B cell (primary cell): ENCODE data around the gene CLEC2L. TPM values are rescaled to one million over a fixed set of nuclear protein-coding genes. Genes with fewer than 3 reads are reported as not detected.

Source experiments
- ATAC-seq: fragments of 200-7000 bp; cut with Tn5 transposase; one replicate; pipeline ENCODE4 v1.10.0; 2021; ENCODE audit warnings: low read depth, mild to moderate bottlenecking, moderate number of reproducible peaks, moderate library complexity
- CTCF ChIA-PET: fragments of 350-600 bp; sonication (Branson Sonifier 250); formaldehyde crosslinking; loops from one replicate; lab custom pipeline; 2021; ENCODE audit warnings: antibody characterized with exemption, inconsistent platforms; lab: Charles Lee
- POLR2A ChIA-PET: fragments of 350-600 bp; sonication (Branson Sonifier 250); formaldehyde crosslinking; loops from one replicate; lab custom pipeline; 2021; ENCODE audit warnings: antibody characterized with exemption; lab: Charles Lee
- DNase-seq: peaks from one replicate; pipeline ENCODE4 v3.0.0; 2013
- H2AFZ ChIP-seq: 2 replicates; pipeline ENCODE4 v1.6.1; 2012; ENCODE audit warnings: mild to moderate bottlenecking, low read depth, low read length; ENCODE audit not compliant: insufficient read depth, poor library complexity, severe bottlenecking
- H3K27ac ChIP-seq, 2 donors: 1 replicate in 1 of 2; 2 replicates in 1 of 2; pipeline ENCODE4 v1.5.1; 2012 to 2013; ENCODE audit warnings: low read length in 2 of 2, mild to moderate bottlenecking in 2 of 2, moderate library complexity in 1 of 2
- H3K27me3 ChIP-seq, 4 experiments: fragments of 200-600 bp in 1 of 4; sonication (generic) in 1 of 4; replicated peaks in 1 of 4; 1 replicate in 2 of 4; 2 replicates in 2 of 4; pipeline versions ENCODE4 v1.6.1 to v1.7.0; 2013 to 2016; ENCODE audit warnings: low read length in 3 of 4, mild to moderate bottlenecking in 2 of 4, mixed read lengths in 1 of 4, moderate library complexity in 1 of 4; ENCODE audit not compliant: insufficient read depth in 4 of 4, control insufficient read depth in 3 of 4; ENCODE audit errors: control extremely low read depth in 1 of 4
- H3K36me3 ChIP-seq, 2 experiments: replicated peaks in 1 of 2; 1 replicate in 1 of 2; 2 replicates in 1 of 2; pipeline versions ENCODE4 v1.6.1 to v1.7.1; 2013; ENCODE audit warnings: low read length in 1 of 2; ENCODE audit not compliant: insufficient read depth in 2 of 2, control insufficient read depth in 1 of 2; ENCODE audit errors: control extremely low read depth in 1 of 2, extremely low read depth in 1 of 2
- H3K4me1 ChIP-seq, 2 donors: fragments of 200-600 bp in 1 of 2; sonication (generic) in 1 of 2; 1 replicate in 1 of 2; 2 replicates in 1 of 2; pipeline versions ENCODE4 v1.5.1 to v1.6.1; 2013 to 2017; ENCODE audit warnings: low read length in 2 of 2; ENCODE audit not compliant: control insufficient read depth in 2 of 2, insufficient read depth in 2 of 2
- H3K4me2 ChIP-seq: replicated peaks from 2 replicates; pipeline ENCODE3; 2012; ENCODE audit warnings: mild to moderate bottlenecking, low read depth, low read length; ENCODE audit not compliant: poor library complexity, severe bottlenecking
- H3K4me3 ChIP-seq, 5 experiments: fragments of 200-600 bp in 1 of 5; sonication (generic) in 1 of 5; 1 replicate in 3 of 5; 2 replicates in 2 of 5; pipeline versions ENCODE4 v1.5.1 to v1.7.0; 2011 to 2016; ENCODE audit warnings: low read length in 4 of 5, mild to moderate bottlenecking in 4 of 5, low read depth in 2 of 5, control low read depth in 1 of 5, moderate library complexity in 1 of 5; ENCODE audit not compliant: insufficient read depth in 1 of 5; ENCODE audit errors: control extremely low read depth in 1 of 5, extremely low read depth in 1 of 5
- H3K79me2 ChIP-seq: fragments of 200-600 bp; sonication (generic); one replicate; pipeline ENCODE4 v1.6.0; 2016; ENCODE audit warnings: low read length; ENCODE audit not compliant: control insufficient read depth, insufficient read depth
- H3K9ac ChIP-seq: fragments of 200-600 bp; sonication (generic); 2 replicates; pipeline ENCODE4 v1.6.1; 2017; ENCODE audit warnings: mild to moderate bottlenecking, low read length, moderate library complexity
- H3K9me3 ChIP-seq, 3 donors: one replicate each; pipeline versions ENCODE4 v1.6.1 to v1.7.1; 2013; ENCODE audit warnings: low read length in 2 of 3; ENCODE audit not compliant: control insufficient read depth in 2 of 3, insufficient read depth in 1 of 3; ENCODE audit errors: control extremely low read depth in 1 of 3
- H4K20me1 ChIP-seq: 2 replicates; pipeline ENCODE4 v1.6.0; 2012; ENCODE audit warnings: mild to moderate bottlenecking, low read length; ENCODE audit not compliant: insufficient read depth, control insufficient read depth, poor library complexity, severe bottlenecking
- H3K27ac Mint-ChIP-seq: one replicate; pipeline ENCODE4 v1.8.0; 2021; ENCODE audit warnings: mixed read lengths
- H3K27me3 Mint-ChIP-seq: one replicate; pipeline ENCODE4 v1.8.0; 2021; ENCODE audit warnings: mixed read lengths
- H3K4me1 Mint-ChIP-seq: one replicate; pipeline ENCODE4 v1.8.0; 2021; ENCODE audit warnings: mixed read lengths
- H3K4me3 Mint-ChIP-seq: one replicate; pipeline ENCODE4 v1.8.0; 2021; ENCODE audit warnings: mixed read lengths
- H3K9me3 Mint-ChIP-seq: one replicate; pipeline ENCODE4 v1.8.0; 2022; ENCODE audit warnings: mixed read lengths; ENCODE audit not compliant: insufficient read depth
- EZH2 ChIP-seq: IDR thresholded peaks from 2 replicates; pipeline ENCODE4 v1.6.1; 2012; ENCODE audit warnings: borderline replicate concordance, low read depth, mild to moderate bottlenecking, moderate library complexity, low read length; ENCODE audit not compliant: insufficient read depth, poor library complexity, severe bottlenecking
- WGBS: methylation state at CpG from one replicate; pipeline ENCODE4 v1.1.5; 2013; ENCODE audit warnings: missing lambda C conversion rate; ENCODE audit not compliant: insufficient coverage; 5-methylcytosine and 5-hydroxymethylcytosine counted together
- intact Hi-C: fragments of 100-400 bp; cut with micrococcal nuclease; formaldehyde crosslinking; loops from one replicate; pipeline ENCODE4 v1.10.0; 2022
- polyA plus RNA-seq: library from polyadenylated mRNA; depleted of rRNA; stranded (reverse); fragments of >200 nt; gene quantifications from 2 replicates; pipeline ENCODE4 v1.2.3, GENCODE V29; 2012
- total RNA-seq, 2 donors: library from RNA; stranded (reverse); fragments of 120-200 nt in 1 of 2; gene quantifications; 1 replicate in 1 of 2; 2 replicates in 1 of 2; pipeline versions ENCODE4 v1.2.3 to v1.2.4, GENCODE V29; 2013 to 2022
- TF ChIP-seq, protein P1 (sequence below): fragments of 200-600 bp; IDR thresholded peaks from one replicate; pipeline ENCODE4 v1.8.0; 2022; ENCODE audit warnings: antibody characterized with exemption, mild to moderate bottlenecking

Gene CLEC2L
- total and polyA plus RNA-seq, 2 donors (not counting 1 experiment from before 2014, with no cell fraction given), result not detected

GRCh38 chr7:139585042-139585441 is 61.6 kb downstream of the CLEC2L start:
- no peak overlapping the region for H3K4me3 Mint-ChIP-seq
- ATAC-seq (no peak), DNase-seq (no peak)
- no peaks in the 10 kb centered on the region for H4K20me1 ChIP-seq
- CTCF ChIA-PET, result no interaction called here
- H3K4me3 ChIP-seq, result no peak overlapping the region
- H3K9ac ChIP-seq, result no peak overlapping the region
- H3K27ac ChIP-seq, result no peak overlapping the region
- no peaks in the 10 kb centered on the region for H3K9me3 Mint-ChIP-seq
- WGBS, result 76% methylated on average over 5 of the region's 5 CpGs
- POLR2A ChIA-PET, result no interaction called here
- H3K4me1 Mint-ChIP-seq, result no peaks in the 10 kb centered on the region
- no peaks in the 10 kb centered on the region for H3K27me3 Mint-ChIP-seq
- no peak for TF ChIP-seq EZH2
- TF ChIP-seq, protein P1, sequence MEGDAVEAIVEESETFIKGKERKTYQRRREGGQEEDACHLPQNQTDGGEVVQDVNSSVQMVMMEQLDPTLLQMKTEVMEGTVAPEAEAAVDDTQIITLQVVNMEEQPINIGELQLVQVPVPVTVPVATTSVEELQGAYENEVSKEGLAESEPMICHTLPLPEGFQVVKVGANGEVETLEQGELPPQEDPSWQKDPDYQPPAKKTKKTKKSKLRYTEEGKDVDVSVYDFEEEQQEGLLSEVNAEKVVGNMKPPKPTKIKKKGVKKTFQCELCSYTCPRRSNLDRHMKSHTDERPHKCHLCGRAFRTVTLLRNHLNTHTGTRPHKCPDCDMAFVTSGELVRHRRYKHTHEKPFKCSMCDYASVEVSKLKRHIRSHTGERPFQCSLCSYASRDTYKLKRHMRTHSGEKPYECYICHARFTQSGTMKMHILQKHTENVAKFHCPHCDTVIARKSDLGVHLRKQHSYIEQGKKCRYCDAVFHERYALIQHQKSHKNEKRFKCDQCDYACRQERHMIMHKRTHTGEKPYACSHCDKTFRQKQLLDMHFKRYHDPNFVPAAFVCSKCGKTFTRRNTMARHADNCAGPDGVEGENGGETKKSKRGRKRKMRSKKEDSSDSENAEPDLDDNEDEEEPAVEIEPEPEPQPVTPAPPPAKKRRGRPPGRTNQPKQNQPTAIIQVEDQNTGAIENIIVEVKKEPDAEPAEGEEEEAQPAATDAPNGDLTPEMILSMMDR, result no peak
- H3K4me1 ChIP-seq, result no peaks in the 10 kb centered on the region
- H2AFZ ChIP-seq, result no peak overlapping the region
- peaks cover 0 to 3% (median 0%) of the 10 kb centered on the region in 3 donors for H3K9me3 ChIP-seq
- peaks cover 2 to 20% of the 10 kb centered on the region in 2 experiments for H3K36me3 ChIP-seq
- no peaks in the 10 kb centered on the region for H3K27me3 ChIP-seq
- H3K79me2 ChIP-seq, result no peaks in the 10 kb centered on the region
- no peak overlapping the region for H3K4me2 ChIP-seq
- intact Hi-C loops, result no loop called here
- no peak overlapping the region for H3K27ac Mint-ChIP-seq

DNA sequence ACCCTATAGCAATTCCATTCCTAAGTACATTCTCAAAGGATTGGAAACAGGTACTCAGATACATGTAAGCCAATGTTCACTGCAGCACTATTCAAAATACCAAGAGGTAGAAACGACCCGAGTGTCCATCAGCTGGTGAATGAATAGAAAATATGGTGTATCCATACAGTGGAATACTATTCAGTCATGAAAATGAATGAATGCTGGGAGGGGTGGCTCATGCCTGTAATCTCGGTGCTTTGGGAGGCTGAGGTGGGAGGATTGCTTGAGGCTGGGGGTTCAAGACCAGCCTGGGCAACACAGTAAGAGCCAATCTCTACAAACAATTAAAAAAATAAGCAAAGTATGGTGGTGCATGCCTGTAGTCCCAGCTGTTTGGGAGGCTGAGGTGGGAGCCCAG is 62.8 kb downstream of the CLEC2L start:
- WGBS, result no CpG with 5 or more reads among the region's 3 CpGs
- Mint-ChIP-seq H3K4me1 (no peaks in the 10 kb centered on the region), H3K27me3 (no peaks in the 10 kb centered on the region), H3K27ac (no peak overlapping the region), H3K4me3 (no peak overlapping the region), H3K9me3 (no peaks in the 10 kb centered on the region)
- TF ChIP-seq EZH2, result no peak
- TF ChIP-seq, protein P1, result no peak
- H3K36me3 ChIP-seq, result peaks cover 2 to 17% of the 10 kb centered on the region in 2 experiments
- no peak for DNase-seq
- ChIA-PET CTCF (no interaction called here), POLR2A (no interaction called here)
- H3K27me3 ChIP-seq, result no peaks in the 10 kb centered on the region
- no peak overlapping the region for H3K27ac ChIP-seq
- no peak for ATAC-seq
- H4K20me1 ChIP-seq, result no peaks in the 10 kb centered on the region
- no peak overlapping the region for H3K4me3 ChIP-seq
- H3K4me1 ChIP-seq, result no peaks in the 10 kb centered on the region
- intact Hi-C loops, result no loop called here
- peaks cover 0 to 3% (median 0%) of the 10 kb centered on the region in 3 donors for H3K9me3 ChIP-seq
- H3K79me2 ChIP-seq, result no peaks in the 10 kb centered on the region
- no peak overlapping the region for H2AFZ ChIP-seq
- no peak overlapping the region for H3K4me2 ChIP-seq
- no peak overlapping the region for H3K9ac ChIP-seq
